Activated B cell treated with CpG ODN at 0.5 μM for 24 hours (primary cell): ENCODE measurements around the gene PTPRJ. TPM values are rescaled to one million over a fixed set of nuclear protein-coding genes. Genes with fewer than 3 reads are reported as not detected.

Source experiments
- ATAC-seq: fragments of 200-7000 bp; cut with Tn5 transposase; one replicate; pipeline ENCODE4 v1.10.0; 2021; ENCODE audit warnings: low read depth, mild to moderate bottlenecking, moderate library complexity
- CTCF ChIA-PET: fragments of 350-600 bp; sonication (Branson Sonifier 250); formaldehyde crosslinking; loops from one replicate; lab custom pipeline; 2021; ENCODE audit warnings: antibody characterized with exemption; lab: Charles Lee
- POLR2A ChIA-PET: fragments of 350-600 bp; sonication (Branson Sonifier 250); formaldehyde crosslinking; loops from one replicate; lab custom pipeline; 2021; ENCODE audit warnings: antibody characterized with exemption; lab: Charles Lee
- DNase-seq: peaks from one replicate; pipeline ENCODE4 v3.0.0; 2022
- H3K27ac Mint-ChIP-seq: one replicate; pipeline ENCODE4 v1.8.0; 2020; ENCODE audit warnings: mixed read lengths
- H3K27me3 Mint-ChIP-seq: one replicate; pipeline ENCODE4 v1.8.0; 2021; ENCODE audit warnings: mixed read lengths
- H3K36me3 Mint-ChIP-seq: one replicate; pipeline ENCODE4 v1.8.0; 2021; ENCODE audit warnings: low read depth, mixed read lengths
- H3K4me1 Mint-ChIP-seq: one replicate; pipeline ENCODE4 v1.8.0; 2021; ENCODE audit warnings: mixed read lengths
- H3K4me3 Mint-ChIP-seq: one replicate; pipeline ENCODE4 v1.8.0; 2020; ENCODE audit warnings: mild to moderate bottlenecking, mixed read lengths
- H3K9me3 Mint-ChIP-seq: one replicate; pipeline ENCODE4 v1.8.0; 2020; ENCODE audit warnings: mixed read lengths
- CTCF ChIP-seq: fragments of 200-600 bp; IDR thresholded peaks from one replicate; pipeline ENCODE4 v1.8.0; 2022; ENCODE audit warnings: antibody characterized with exemption, mild to moderate bottlenecking
- intact Hi-C: fragments of 100-400 bp; cut with micrococcal nuclease; formaldehyde crosslinking; loops from one replicate; pipeline ENCODE4 v1.15.1; 2024
- total RNA-seq: library from RNA; stranded (reverse); gene quantifications from 2 replicates; pipeline ENCODE4 v1.2.3, GENCODE V29; 2022

Gene PTPRJ
- total RNA-seq, 1 donor from 2014 or later = 19.2 TPM

DNA sequence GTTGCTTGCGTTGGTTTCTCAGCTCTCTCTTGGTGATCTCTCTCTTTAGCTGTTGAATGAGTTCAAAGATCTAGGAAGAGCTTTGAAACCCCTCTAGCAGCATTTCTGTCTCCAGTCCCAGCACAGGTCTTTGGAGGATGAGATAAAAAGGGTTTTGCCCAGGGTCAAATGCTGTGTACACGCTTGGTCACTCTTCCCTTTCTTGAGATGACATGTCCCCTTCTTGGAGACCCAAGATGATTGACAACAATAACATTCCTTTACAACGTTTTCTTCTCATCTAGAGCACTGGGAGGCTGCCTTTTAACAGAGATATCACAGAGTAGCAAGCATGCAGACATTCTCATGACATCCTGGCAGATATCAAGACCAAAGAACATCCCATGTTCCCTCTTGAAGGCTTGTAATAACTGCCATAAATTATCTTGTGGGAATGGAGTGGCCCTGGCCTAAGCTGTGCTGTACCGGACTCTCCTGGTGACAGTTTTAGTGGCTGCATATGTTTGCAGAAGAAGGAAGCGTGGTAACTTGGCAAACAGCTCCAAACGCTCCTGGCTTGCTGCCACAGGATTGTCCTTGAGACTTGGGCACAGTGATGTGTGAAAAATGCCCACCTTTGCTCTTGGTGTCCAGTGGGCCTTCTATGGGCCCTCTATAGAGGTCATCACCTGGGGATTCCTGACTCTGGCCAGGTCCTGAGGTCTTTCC lies 107.8 kb downstream of the PTPRJ start:
- intact Hi-C loops = no loop called here
- no peak for ATAC-seq
- DNase-seq = no peak
- CTCF ChIA-PET = interaction anchor here (1.7 kb wide), 1 partner anchor 21 kb away, joined by 4 read pairs; no protein-coding TSS in a partner anchor
- H3K4me1 Mint-ChIP-seq = peaks cover 43% of the 10 kb centered on the region
- no peak overlapping the region for H3K4me3 Mint-ChIP-seq
- no peak for TF ChIP-seq CTCF
- H3K27me3 Mint-ChIP-seq = no peaks in the 10 kb centered on the region
- no peak overlapping the region for H3K27ac Mint-ChIP-seq
- POLR2A ChIA-PET = interaction anchor here (0.6 kb wide), 1 partner anchor 238 kb away, joined by 3 read pairs; no protein-coding TSS in a partner anchor
- no peaks in the 10 kb centered on the region for H3K9me3 Mint-ChIP-seq
- peaks cover 3% of the 10 kb centered on the region for H3K36me3 Mint-ChIP-seq

GRCh38 chr11:48088682-48089050 lies 108.3 kb downstream of the PTPRJ start:
- no peak for TF ChIP-seq CTCF
- Mint-ChIP-seq H3K27me3 (no peaks in the 10 kb centered on the region), H3K27ac (peak overlapping the region; percentile 3), H3K36me3 (peaks cover 3% of the 10 kb centered on the region), H3K9me3 (no peaks in the 10 kb centered on the region), H3K4me1 (peaks cover 44% of the 10 kb centered on the region), H3K4me3 (no peak overlapping the region)
- ATAC-seq (no peak), DNase-seq (no peak)
- intact Hi-C loops = no loop called here
- CTCF ChIA-PET = interaction anchor here (1.7 kb wide), 1 partner anchor 20 kb away, joined by 4 read pairs; no protein-coding TSS in a partner anchor
- POLR2A ChIA-PET = interaction anchor here (0.7 kb wide), 1 partner anchor 171 kb away, joined by 6 read pairs; no protein-coding TSS in a partner anchor

DNA sequence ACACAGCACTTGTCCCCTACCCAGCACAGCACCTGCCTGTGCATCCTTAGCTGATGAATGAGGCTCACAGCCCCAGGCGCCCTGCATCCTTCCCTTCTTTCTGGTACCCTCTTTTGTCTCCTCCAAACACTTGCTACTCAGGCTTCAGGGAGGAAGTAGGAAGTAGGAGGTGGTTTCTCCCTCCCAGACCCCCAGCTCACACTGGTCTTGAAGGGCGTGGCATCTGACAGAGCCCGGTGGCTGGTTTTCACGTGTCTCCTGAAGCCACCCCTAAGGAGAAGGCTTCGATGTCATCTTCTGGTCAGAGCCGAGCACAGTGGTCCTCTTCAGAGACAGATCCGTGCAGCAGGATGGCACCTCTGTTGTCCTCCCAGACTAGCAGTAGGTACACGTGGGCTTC lies 109.8 kb downstream of the PTPRJ start:
- Mint-ChIP-seq H3K4me1 (peaks cover 53% of the 10 kb centered on the region), H3K36me3 (no peaks in the 10 kb centered on the region), H3K27ac (no peak overlapping the region), H3K9me3 (no peaks in the 10 kb centered on the region), H3K27me3 (no peaks in the 10 kb centered on the region), H3K4me3 (no peak overlapping the region)
- POLR2A ChIA-PET = interaction anchor here (0.6 kb wide), 1 partner anchor 9 kb away, joined by 3 read pairs; no protein-coding TSS in a partner anchor
- TF ChIP-seq CTCF = no peak
- intact Hi-C loops = no loop called here
- CTCF ChIA-PET = no interaction called here
- no peak for ATAC-seq
- DNase-seq = no peak

GRCh38 chr11:48091426-48092102 lies 111.2 kb downstream of the PTPRJ start:
- H3K36me3 Mint-ChIP-seq = no peaks in the 10 kb centered on the region
- ATAC-seq (no peak), DNase-seq (no peak)
- H3K4me3 Mint-ChIP-seq = no peak overlapping the region
- TF ChIP-seq CTCF = no peak
- no peaks in the 10 kb centered on the region for H3K9me3 Mint-ChIP-seq
- no peak overlapping the region for H3K27ac Mint-ChIP-seq
- ChIA-PET POLR2A (interaction anchor here (0.6 to 1.4 kb wide), 3 partner anchors 11 to 220 kb away, joined by 3 to 4 read pairs (median 4); no protein-coding TSS in a partner anchor), CTCF (no interaction called here)
- no peaks in the 10 kb centered on the region for H3K27me3 Mint-ChIP-seq
- H3K4me1 Mint-ChIP-seq = peaks cover 54% of the 10 kb centered on the region
- intact Hi-C loops = no loop called here

DNA sequence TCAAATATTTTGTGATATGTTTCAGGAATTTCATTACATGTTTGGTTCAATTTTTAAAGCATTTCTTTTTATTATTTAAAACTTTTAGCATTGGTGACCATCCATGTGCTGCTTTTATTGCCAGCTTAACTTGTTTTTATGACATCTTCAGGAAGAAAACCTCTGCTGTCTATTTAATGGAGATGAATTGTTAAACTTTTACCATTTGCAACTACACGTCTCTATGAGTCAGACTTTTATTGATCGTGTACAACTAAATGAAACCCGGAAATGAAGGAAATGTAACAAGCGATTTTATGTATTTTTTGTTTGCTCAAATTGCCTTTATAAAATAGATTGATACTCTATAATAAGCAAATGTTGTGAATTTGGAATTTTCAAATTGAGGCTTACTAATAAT lies 113.0 kb downstream of the PTPRJ start:
- no peak overlapping the region for H3K4me3 Mint-ChIP-seq
- H3K27ac Mint-ChIP-seq = no peak overlapping the region
- DNase-seq (no peak), ATAC-seq (no peak)
- intact Hi-C loops = no loop called here
- no peaks in the 10 kb centered on the region for H3K9me3 Mint-ChIP-seq
- H3K36me3 Mint-ChIP-seq = no peaks in the 10 kb centered on the region
- ChIA-PET POLR2A (interaction anchor here (0.5 kb wide), 1 partner anchor 14 kb away, joined by 3 read pairs; no protein-coding TSS in a partner anchor), CTCF (interaction anchor here (0.9 to 1.6 kb wide), 2 partner anchors 13 to 15 kb away, joined by 3 read pairs; no protein-coding TSS in a partner anchor)
- no peak for TF ChIP-seq CTCF
- H3K27me3 Mint-ChIP-seq = no peaks in the 10 kb centered on the region
- peaks cover 42% of the 10 kb centered on the region for H3K4me1 Mint-ChIP-seq
